Endothelial cell of umbilical vein (primary cell): ENCODE results near the gene CASP6. TPM values are rescaled to one million over a fixed set of nuclear protein-coding genes. Genes with fewer than 3 reads are reported as not detected.

Experiments
- BruUV-seq: library from RNA; stranded (reverse); fragments of 400-500 nt; replicated peaks from 2 replicates; lab custom pipeline; 2021; lab: Mats Ljungman, UMichigan
- CTCF ChIA-PET: fragments of 300-600, 350-600 bp; sonication (Branson Sonifier 250); formaldehyde crosslinking; loops from one replicate; lab custom pipeline; 2021; ENCODE audit warnings: antibody characterized with exemption, inconsistent platforms; lab: Charles Lee
- POLR2A ChIA-PET: fragments of 300-600, 350-600 bp; sonication (Branson Sonifier 250); formaldehyde crosslinking; loops from one replicate; lab custom pipeline; 2021; ENCODE audit warnings: antibody characterized with exemption, inconsistent platforms; lab: Charles Lee
- DNase-seq: peaks from one replicate; pipeline ENCODE4 v3.0.0-alpha.2; 2011; ENCODE audit warnings: low read depth, low spot score
- FAIRE-seq: peaks from 2 replicates; lab custom pipeline; 2011; peaks lifted over from hg19 to GRCh38; lab: Jason Lieb, UNC
- H2AFZ ChIP-seq: 2 replicates; pipeline ENCODE4 v1.6.0; 2012; ENCODE audit warnings: low read depth, low read length, control low read depth, inconsistent platforms
- H3K27ac ChIP-seq: 2 replicates; pipeline ENCODE4 v1.5.1; 2011; ENCODE audit warnings: low read depth, mild to moderate bottlenecking, control low read depth, low read length, moderate library complexity; ENCODE audit not compliant: insufficient read depth
- H3K27me3 ChIP-seq, 2 experiments: 2 replicates each; pipeline versions ENCODE4 v1.6.0 to v1.6.1; 2011; ENCODE audit warnings: low read length in 2 of 2, mixed read lengths in 1 of 2; ENCODE audit not compliant: control insufficient read depth in 2 of 2, insufficient read depth in 2 of 2
- H3K36me3 ChIP-seq, 2 experiments: 2 replicates in 1 of 2; 3 replicates in 1 of 2; pipeline ENCODE4 v1.5.1; 2011; ENCODE audit warnings: low read length in 2 of 2, mild to moderate bottlenecking in 1 of 2, moderate library complexity in 1 of 2; ENCODE audit not compliant: control insufficient read depth in 2 of 2, insufficient read depth in 2 of 2; ENCODE audit errors: extremely low read depth in 1 of 2
- H3K4me1 ChIP-seq: 3 replicates; pipeline ENCODE4 v1.5.1; 2011; ENCODE audit warnings: mild to moderate bottlenecking, low read length; ENCODE audit not compliant: control insufficient read depth, insufficient read depth; ENCODE audit errors: extremely low read depth
- H3K4me2 ChIP-seq: 2 replicates; pipeline ENCODE4 v1.6.1; 2011; ENCODE audit warnings: low read length, control low read depth, mixed read lengths; ENCODE audit not compliant: insufficient read depth
- H3K4me3 ChIP-seq, 3 experiments: fragments of 200-600 bp in 1 of 3; sonication (generic), shearing (Covaris generic) in 1 of 3; replicated peaks in 1 of 3; 2 replicates each; pipeline ENCODE4 v1.5.1; 2011 to 2016; ENCODE audit warnings: control low read depth in 3 of 3, low read length in 3 of 3, mild to moderate bottlenecking in 2 of 3, inconsistent platforms in 1 of 3, low read depth in 1 of 3, moderate library complexity in 1 of 3; ENCODE audit not compliant: insufficient read depth in 1 of 3
- H3K79me2 ChIP-seq: 2 replicates; pipeline ENCODE4 v1.6.0; 2012; ENCODE audit warnings: low read length, inconsistent platforms; ENCODE audit not compliant: control insufficient read depth, insufficient read depth
- H3K9ac ChIP-seq: replicated peaks from 2 replicates; pipeline ENCODE3; 2011; ENCODE audit warnings: low read length, control low read depth; ENCODE audit not compliant: insufficient read depth; ENCODE audit errors: extremely low read depth
- H3K9me1 ChIP-seq: replicated peaks from 3 replicates; pipeline ENCODE4 v1.6.0; 2011; ENCODE audit warnings: mild to moderate bottlenecking, low read length; ENCODE audit not compliant: control insufficient read depth, insufficient read depth; ENCODE audit errors: extremely low read depth
- H3K9me3 ChIP-seq: replicated peaks from 2 replicates; pipeline ENCODE4 v1.5.1; 2012; ENCODE audit warnings: low read length, inconsistent platforms; ENCODE audit not compliant: control insufficient read depth, insufficient read depth
- H4K20me1 ChIP-seq: replicated peaks from 2 replicates; pipeline ENCODE3; 2011; ENCODE audit warnings: mild to moderate bottlenecking, low read length; ENCODE audit not compliant: control insufficient read depth, insufficient read depth; ENCODE audit errors: extremely low read depth
- EZH2 ChIP-seq: IDR thresholded peaks from 2 replicates; pipeline ENCODE4 v1.6.1; 2012; ENCODE audit warnings: borderline replicate concordance, low read depth, mild to moderate bottlenecking, moderate library complexity, low read length, inconsistent platforms; ENCODE audit not compliant: severe bottlenecking
- FOS ChIP-seq: IDR thresholded peaks from 2 replicates; pipeline ENCODE4 v1.6.1; 2011; ENCODE audit warnings: mild to moderate bottlenecking, low read length, moderate library complexity, borderline replicate concordance; ENCODE audit not compliant: insufficient read depth
- GATA2 ChIP-seq: IDR thresholded peaks from 2 replicates; pipeline ENCODE4 v1.7.0; 2011; ENCODE audit warnings: low read depth, mild to moderate bottlenecking, moderate library complexity, mixed read lengths, low read length; ENCODE audit not compliant: insufficient read length, insufficient read depth
- JUN ChIP-seq: IDR thresholded peaks from 2 replicates; pipeline ENCODE4 v1.6.1; 2011; ENCODE audit warnings: borderline replicate concordance, low read depth; ENCODE audit not compliant: insufficient read length, insufficient read depth
- MYC ChIP-seq: IDR thresholded peaks from one replicate; pipeline ENCODE4 v1.6.1; 2011; ENCODE audit warnings: mild to moderate bottlenecking, low read depth, low read length
- POLR2A ChIP-seq: IDR thresholded peaks from 2 replicates; pipeline ENCODE4 v1.6.1; 2012; ENCODE audit warnings: low read depth, mild to moderate bottlenecking, control low read depth, low read length
- POLR2AphosphoS5 ChIP-seq: IDR thresholded peaks from 2 replicates; pipeline ENCODE4 v1.6.1; 2012; ENCODE audit warnings: low read depth, mild to moderate bottlenecking, control low read depth, low read length, moderate library complexity; ENCODE audit not compliant: insufficient read depth
- dilution Hi-C: fragments of 300-500 bp; cut with MboI; formaldehyde crosslinking; loops from one replicate; pipeline ENCODE4 v1.15.0; 2019; ENCODE audit warnings: low sequenced_read_pairs; ENCODE audit not compliant: extremely low pct_ligation_motif_present
- intact Hi-C: fragments of 100-400 bp; cut with micrococcal nuclease; formaldehyde crosslinking; loops from one replicate; pipeline ENCODE4 v1.10.0; 2022
- polyA plus RNA-seq, 4 experiments: library from polyadenylated mRNA; depleted of rRNA in 3 of 4; stranded (reverse) in 3 of 4; unstranded in 1 of 4; fragments of >200 nt; gene quantifications; 2 replicates each; pipeline versions ENCODE4 v1.2.1 to v1.2.3, GENCODE V29; 2011 to 2012; ENCODE audit warnings: missing spikeins in 1 of 4
- total RNA-seq: library from RNA; stranded (reverse); gene quantifications from 2 replicates; pipeline ENCODE4 v1.2.3, GENCODE V29; 2021
- TF ChIP-seq, protein P1 (sequence below): IDR thresholded peaks from 2 replicates; pipeline ENCODE4 v1.6.1; 2011; ENCODE audit not compliant: insufficient read depth, insufficient read length
- TF ChIP-seq, protein P2 (sequence below), 2 donors: IDR thresholded peaks; 1 replicate in 1 of 2; 2 replicates in 1 of 2; pipeline ENCODE4 v1.5.1; 2011; ENCODE audit warnings: low read length in 2 of 2, mild to moderate bottlenecking in 2 of 2, moderate library complexity in 2 of 2, control low read depth in 1 of 2, inconsistent platforms in 1 of 2, low read depth in 1 of 2; ENCODE audit not compliant: insufficient read depth in 1 of 2; ENCODE audit errors: extremely low read depth in 1 of 2

Gene CASP6
- total and polyA plus RNA-seq, 2 donors (not counting 3 experiments of a cell fraction or from before 2014, with no cell fraction given), result 35.4 to 52.1 TPM

GRCh38 chr4:109645874-109646710 lies 57.2 kb downstream of the CASP6 start:
- Histone ChIP-seq H3K4me1 (peaks cover 11% of the 10 kb centered on the region), H3K27me3 (no peaks in the 10 kb centered on the region), H3K79me2 (no peaks in the 10 kb centered on the region), H3K4me3 (no peak overlapping the region), H3K9me1 (no peaks in the 10 kb centered on the region), H4K20me1 (no peaks in the 10 kb centered on the region), H2AFZ (no peak overlapping the region), H3K27ac (no peak overlapping the region), H3K36me3 (no peaks in the 10 kb centered on the region), H3K4me2 (no peak overlapping the region), H3K9me3 (no peaks in the 10 kb centered on the region), H3K9ac (no peak overlapping the region)
- CTCF ChIA-PET, result interaction anchor here (1.0 to 1.2 kb wide), 2 partner anchors 16 to 27 kb away, joined by 3 to 7 read pairs; no protein-coding TSS in a partner anchor
- BruUV-seq, result no TSS peak
- DNase-seq (no peak), FAIRE-seq (no peak)
- dilution Hi-C loops (no loop called here), intact Hi-C loops (no loop called here)
- no peak for TF ChIP-seq POLR2A
- POLR2A ChIA-PET, result no interaction called here

DNA sequence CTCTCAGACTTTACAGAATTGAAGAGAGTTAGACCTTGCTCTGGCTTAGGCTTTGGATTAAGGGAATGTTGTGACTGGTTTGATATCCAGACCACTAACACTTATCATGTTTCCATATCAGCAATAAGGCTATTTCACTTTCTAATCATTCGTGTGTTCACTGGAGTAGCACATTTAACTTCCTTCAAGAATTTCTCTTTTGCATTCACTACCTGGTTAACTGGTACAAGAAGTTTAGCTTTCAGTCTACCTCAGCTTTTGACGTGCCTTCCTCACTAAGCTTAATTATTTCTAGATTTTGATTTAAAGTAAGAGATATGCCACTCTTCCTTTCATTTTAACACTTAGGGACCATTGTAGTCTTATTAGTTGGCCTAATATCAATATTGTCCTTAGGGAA lies 62.6 kb downstream of the CASP6 start:
- intact Hi-C loops (no loop called here), dilution Hi-C loops (no loop called here)
- ChIA-PET CTCF (interaction anchor here (0.6 to 1.0 kb wide), 2 partner anchors 10 to 14 kb away, joined by 3 read pairs; no protein-coding TSS in a partner anchor), POLR2A (no interaction called here)
- Histone ChIP-seq H3K4me3 (no peak overlapping the region), H3K27me3 (no peaks in the 10 kb centered on the region), H3K4me1 (no peaks in the 10 kb centered on the region), H4K20me1 (no peaks in the 10 kb centered on the region), H3K9ac (no peak overlapping the region), H3K36me3 (no peaks in the 10 kb centered on the region), H3K9me1 (no peaks in the 10 kb centered on the region), H3K27ac (no peak overlapping the region), H3K9me3 (no peaks in the 10 kb centered on the region), H3K4me2 (no peak overlapping the region), H2AFZ (no peak overlapping the region), H3K79me2 (no peaks in the 10 kb centered on the region)
- BruUV-seq, result no TSS peak
- no peak for DNase-seq
- no peak for TF ChIP-seq POLR2A
- TF ChIP-seq, protein P1, sequence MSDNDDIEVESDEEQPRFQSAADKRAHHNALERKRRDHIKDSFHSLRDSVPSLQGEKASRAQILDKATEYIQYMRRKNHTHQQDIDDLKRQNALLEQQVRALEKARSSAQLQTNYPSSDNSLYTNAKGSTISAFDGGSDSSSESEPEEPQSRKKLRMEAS, result no peak
- no peak for TF ChIP-seq GATA2
- no peak for TF ChIP-seq EZH2
- no peak for TF ChIP-seq POLR2AphosphoS5
- TF ChIP-seq MYC, result no peak
- TF ChIP-seq, protein P2, sequence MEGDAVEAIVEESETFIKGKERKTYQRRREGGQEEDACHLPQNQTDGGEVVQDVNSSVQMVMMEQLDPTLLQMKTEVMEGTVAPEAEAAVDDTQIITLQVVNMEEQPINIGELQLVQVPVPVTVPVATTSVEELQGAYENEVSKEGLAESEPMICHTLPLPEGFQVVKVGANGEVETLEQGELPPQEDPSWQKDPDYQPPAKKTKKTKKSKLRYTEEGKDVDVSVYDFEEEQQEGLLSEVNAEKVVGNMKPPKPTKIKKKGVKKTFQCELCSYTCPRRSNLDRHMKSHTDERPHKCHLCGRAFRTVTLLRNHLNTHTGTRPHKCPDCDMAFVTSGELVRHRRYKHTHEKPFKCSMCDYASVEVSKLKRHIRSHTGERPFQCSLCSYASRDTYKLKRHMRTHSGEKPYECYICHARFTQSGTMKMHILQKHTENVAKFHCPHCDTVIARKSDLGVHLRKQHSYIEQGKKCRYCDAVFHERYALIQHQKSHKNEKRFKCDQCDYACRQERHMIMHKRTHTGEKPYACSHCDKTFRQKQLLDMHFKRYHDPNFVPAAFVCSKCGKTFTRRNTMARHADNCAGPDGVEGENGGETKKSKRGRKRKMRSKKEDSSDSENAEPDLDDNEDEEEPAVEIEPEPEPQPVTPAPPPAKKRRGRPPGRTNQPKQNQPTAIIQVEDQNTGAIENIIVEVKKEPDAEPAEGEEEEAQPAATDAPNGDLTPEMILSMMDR (IDR thresholded peaks at IDR 0.05; ENCODE audit: extremely low read depth in 1 of 2, insufficient read depth in 1 of 2, low read depth in 1 of 2, low read length in 2 of 2), result no peak
- no peak for TF ChIP-seq FOS
- no peak for TF ChIP-seq JUN
- FAIRE-seq, result no peak
